ENCODE results near the gene NF1.
"Not testable (repeated sequence)": the region's sequence is repeated elsewhere in the genome, so short reads cannot be mapped to it uniquely, and the experiment has no call there.

The NF1 gene

GRCh38 chr17:31094600-31095235, at the start of gene NF1:
TSS of gene NF1 (plus strand) at chr17:31094977. CDS start at chr17:31095310, 333 bp downstream.
- peak; percentile 96 for DNase-seq

- not testable (repeated sequence) for DNase-seq
These were observed 47.8 kb upstream of the NF1 start for GRCh38 chr17:31046856-31047425.

DNA sequence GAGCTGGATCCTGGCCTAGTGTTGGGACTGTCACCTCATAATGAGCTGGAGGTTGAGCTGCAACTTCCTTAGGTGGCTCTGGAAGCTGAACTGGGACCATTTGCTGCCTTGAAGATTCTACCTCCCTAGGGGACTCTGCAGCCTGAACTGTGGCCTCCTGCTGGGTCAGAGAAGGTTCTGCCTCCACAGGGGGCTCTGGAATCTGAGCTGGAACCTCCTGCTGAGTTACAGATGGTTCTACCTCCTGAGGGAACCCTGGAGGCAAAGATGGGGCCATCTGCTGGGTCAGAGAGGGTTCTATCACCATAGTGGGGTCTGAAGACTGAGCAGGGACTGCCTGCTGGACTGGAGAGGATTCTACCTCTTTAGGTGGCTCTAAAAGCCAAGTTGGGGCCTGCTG, 46.6 kb upstream of the NF1 start:
- DNase-seq: no peak

- DNase-seq: no peak
These were observed 46.0 kb upstream of the NF1 start for GRCh38 chr17:31048780-31049179.

- no peak for DNase-seq
These were observed 43.8 kb upstream of the NF1 start for GRCh38 chr17:31050948-31051347.

- DNase-seq: no peak
These were observed 43.3 kb upstream of the NF1 start for GRCh38 chr17:31051506-31051905.

DNA sequence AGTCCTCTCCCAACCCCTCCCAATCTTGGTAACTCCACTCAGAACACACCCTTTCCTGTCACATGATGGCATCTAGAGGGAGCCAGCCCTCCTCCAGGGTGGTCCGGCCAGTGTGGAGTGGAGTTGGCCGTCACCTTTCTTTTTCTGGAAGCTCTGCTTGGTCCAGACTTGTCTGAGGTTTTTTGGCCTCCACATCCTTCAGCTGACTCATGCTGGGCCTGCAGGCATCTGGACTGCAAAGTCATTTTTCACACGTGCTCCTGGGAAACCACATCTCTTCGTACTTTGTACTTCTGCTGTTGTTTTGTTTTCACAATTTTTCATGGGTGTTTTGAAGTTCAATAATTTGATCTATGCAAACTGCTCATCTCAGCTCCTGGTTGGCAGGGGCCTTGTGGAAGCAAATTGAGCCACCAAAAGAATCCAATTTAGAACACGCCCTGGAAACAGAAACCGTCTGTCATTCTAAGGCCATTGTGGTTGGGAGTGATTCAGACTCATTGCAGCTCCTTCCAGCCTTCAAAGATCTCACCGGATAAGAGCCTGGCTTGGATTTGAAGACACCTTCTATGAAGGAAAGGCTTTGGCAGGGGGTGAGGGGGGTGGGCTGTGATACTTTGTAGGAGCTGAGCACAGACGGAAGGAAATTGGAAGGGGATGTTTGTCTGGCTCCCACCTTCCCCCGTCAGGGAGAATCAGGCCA, 42.4 kb upstream of the NF1 start:
- no peak for DNase-seq

- DNase-seq: no peak
These were observed 41.7 kb upstream of the NF1 start for GRCh38 chr17:31053071-31053470.

- no peak for DNase-seq
These were observed 40.0 kb upstream of the NF1 start for GRCh38 chr17:31054761-31055160.

- DNase-seq: no peak
These were observed 35.8 kb upstream of the NF1 start for GRCh38 chr17:31058976-31059375.

- DNase-seq: no peak
These were observed 33.8 kb upstream of the NF1 start for GRCh38 chr17:31060791-31061550.

DNA sequence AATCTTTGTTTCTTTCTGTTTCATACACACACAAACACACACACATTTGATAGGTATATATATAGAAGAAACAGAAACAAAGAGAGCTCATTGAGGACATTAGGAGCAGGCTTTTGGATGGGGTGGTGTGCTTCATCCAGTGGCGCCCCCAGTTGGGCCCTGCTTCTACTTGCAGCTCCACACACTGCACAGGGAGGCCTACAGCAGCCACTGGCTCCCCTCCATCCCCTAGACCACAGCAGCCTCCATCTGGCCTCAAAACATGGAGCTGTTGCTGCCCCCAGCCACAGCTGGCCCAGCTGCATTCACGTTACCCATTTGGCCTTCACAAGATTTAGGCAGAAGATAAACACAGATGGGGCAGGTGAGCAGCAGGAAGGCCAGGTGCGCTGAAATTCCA, 33.1 kb upstream of the NF1 start:
- DNase-seq: peak; percentile 41

GRCh38 chr17:31062346-31062745, 32.4 kb upstream of the NF1 start:
- DNase-seq: no peak

- no peak for DNase-seq
These were observed 30.1 kb upstream of the NF1 start for GRCh38 chr17:31064707-31065106.

DNA sequence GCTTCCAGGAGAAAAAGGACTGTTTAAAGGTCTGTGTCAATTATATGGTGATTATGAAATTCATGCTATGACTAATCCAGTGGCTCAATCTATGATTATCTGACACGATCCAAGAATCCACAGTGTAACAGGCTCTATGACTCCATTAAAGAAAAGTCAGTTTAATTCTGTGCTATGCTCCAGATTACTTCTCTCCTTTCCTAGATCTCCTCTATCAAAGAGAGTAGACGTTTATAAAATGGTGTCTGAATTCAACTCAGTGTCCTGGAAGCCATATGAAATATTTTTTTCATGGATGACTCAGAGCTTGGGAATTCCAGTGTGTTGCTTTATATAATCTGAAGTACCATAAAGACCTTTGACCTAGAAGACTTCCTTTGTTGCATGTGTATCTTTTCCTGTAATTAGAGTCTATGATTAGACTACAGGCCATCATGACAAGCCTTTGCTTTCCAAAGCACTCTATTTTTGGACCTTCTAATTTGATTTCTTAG, 27.0 kb upstream of the NF1 start:
- peak; percentile 65 for DNase-seq

DNA sequence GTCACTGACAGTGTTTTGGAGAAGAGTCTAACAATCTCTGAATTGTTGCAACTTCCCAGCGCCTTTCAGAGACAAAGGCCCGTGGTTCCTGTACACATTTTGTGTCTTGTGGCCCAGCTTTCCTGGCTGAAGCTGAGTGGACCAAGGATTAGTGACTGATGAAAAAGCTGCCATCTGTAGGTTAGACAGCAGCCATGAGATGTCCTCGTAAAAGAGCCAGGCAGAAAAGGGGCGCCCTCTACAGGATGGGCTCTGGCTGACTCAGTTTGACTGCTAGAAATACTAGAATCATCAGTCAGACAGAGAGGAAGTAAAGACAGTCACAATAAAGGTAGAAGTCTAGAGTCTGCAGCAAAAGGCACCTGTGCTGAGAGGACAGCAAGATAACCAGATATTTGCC, 26.5 kb upstream of the NF1 start:
- peak; percentile 74 for DNase-seq

- DNase-seq: no peak
These were observed 22.6 kb upstream of the NF1 start for GRCh38 chr17:31072186-31072585.

- no peak for DNase-seq
These were observed 21.4 kb upstream of the NF1 start for GRCh38 chr17:31073411-31073810.

- no peak for DNase-seq
These were observed 19.8 kb upstream of the NF1 start for GRCh38 chr17:31074772-31075555.

- DNase-seq: peak; percentile 9
These were observed 16.5 kb upstream of the NF1 start for GRCh38 chr17:31078290-31078689.

- no peak for DNase-seq
These were observed 15.0 kb upstream of the NF1 start for GRCh38 chr17:31079731-31080130.

DNA sequence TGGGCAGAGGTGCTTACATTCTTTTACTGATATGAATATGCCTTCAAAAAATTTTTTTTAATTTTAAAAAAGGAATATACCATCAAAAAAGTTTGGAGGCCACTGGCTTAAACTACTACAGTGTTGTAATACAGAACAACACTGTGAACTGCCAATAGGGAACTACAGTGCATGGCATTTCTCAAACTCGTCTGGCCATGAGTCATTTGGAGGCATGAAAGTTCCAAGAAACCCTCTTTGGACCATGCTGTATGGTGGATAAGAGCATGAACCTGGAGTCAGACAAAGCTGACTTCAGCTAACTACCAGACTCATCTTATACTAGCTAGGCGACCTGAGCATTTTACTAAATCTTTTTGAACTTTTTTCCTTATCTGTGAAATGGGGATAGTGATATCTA, 9.2 kb upstream of the NF1 start:
- DNase-seq: no peak

- no peak for DNase-seq
These were observed 5.3 kb upstream of the NF1 start for GRCh38 chr17:31089471-31089870.

Measured in DMS53 (cell line).